ENCODE data around the gene UPP2. TPM values are rescaled to one million over a fixed set of nuclear protein-coding genes. Genes with fewer than 3 reads are reported as not detected.

Gene UPP2
- total and polyA plus RNA-seq, 2 of the 13 experiments (the other 11 are each of a cell fraction or from before 2014, with no cell fraction given) = 0.07 to 0.28 TPM

DNA sequence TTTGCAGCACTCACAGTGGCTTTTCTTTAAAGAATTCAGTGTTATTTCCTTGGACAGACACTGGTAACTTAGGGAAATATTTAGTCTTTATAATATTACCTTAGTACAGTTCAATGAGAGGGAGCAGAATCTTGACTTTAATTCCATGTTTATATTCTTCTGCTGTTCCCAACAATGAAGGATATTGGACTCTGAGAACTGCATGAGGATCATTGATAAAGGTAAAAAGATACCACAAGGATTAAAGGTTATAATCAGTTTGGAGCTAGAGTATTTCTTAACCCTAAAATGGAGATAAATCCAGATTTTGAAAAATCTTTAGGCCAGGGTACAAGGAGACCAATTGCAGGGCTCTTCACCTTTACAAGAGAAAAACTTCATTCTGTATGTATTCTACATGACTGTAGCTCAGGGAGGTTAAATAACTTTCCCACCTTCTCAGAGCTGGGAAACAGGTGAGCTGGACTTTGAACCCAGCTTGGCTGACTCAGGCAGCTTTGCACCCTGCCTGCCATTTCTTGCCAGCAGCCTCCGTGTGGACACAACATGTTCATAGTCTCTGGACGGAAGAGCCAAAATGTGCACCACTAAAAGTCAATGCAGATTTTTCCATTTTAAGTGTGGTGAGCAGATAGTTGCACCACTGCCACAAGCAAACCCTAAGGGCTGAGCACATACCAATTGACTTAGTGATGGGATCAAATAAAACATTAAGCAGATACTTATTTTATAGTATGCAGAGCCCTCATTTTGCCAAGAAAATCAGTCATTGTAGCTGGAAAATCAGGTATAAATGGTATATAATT is 26.7 kb downstream of the UPP2 start (continued):
- TF ChIP-seq, protein P1, sequence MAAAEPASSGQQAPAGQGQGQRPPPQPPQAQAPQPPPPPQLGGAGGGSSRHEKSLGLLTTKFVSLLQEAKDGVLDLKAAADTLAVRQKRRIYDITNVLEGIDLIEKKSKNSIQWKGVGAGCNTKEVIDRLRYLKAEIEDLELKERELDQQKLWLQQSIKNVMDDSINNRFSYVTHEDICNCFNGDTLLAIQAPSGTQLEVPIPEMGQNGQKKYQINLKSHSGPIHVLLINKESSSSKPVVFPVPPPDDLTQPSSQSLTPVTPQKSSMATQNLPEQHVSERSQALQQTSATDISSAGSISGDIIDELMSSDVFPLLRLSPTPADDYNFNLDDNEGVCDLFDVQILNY (CRISPR knock-in tag; conservative IDR thresholded peaks at IDR 0.05) = no peak
- TF ChIP-seq MED8 (CRISPR knock-in tag; IDR thresholded peaks at IDR 0.05; ENCODE audit: insufficient replicate concordance) (no peak), ZNF773 (CRISPR knock-in tag; IDR thresholded peaks at IDR 0.05; ENCODE audit: borderline replicate concordance) (no peak), DNMT3B (CRISPR knock-in tag; conservative IDR thresholded peaks at IDR 0.05) (no peak; the same call in 1 of the 2 replicates), NONO (IDR thresholded peaks at IDR 0.05) (no peak), NONO (CRISPR knock-in tag; conservative IDR thresholded peaks at IDR 0.05) (no peak), ZNF737 (CRISPR knock-in tag; IDR thresholded peaks at IDR 0.05; ENCODE audit: borderline replicate concordance) (no peak), SRY (CRISPR knock-in tag; IDR thresholded peaks at IDR 0.05) (no peak), ZNF317 (CRISPR knock-in tag; IDR thresholded peaks at IDR 0.05) (peak; percentile 48; the same call in 1 of the 2 replicates), NCOA1 (CRISPR knock-in tag; IDR thresholded peaks at IDR 0.05) (no peak), ZNF777 (CRISPR knock-in tag; IDR thresholded peaks at IDR 0.05) (no peak), IKZF4 (CRISPR knock-in tag; IDR thresholded peaks at IDR 0.05; ENCODE audit: borderline replicate concordance, low read depth, not compliant biosample characterization) (no peak), SMAD1 (CRISPR knock-in tag; IDR thresholded peaks at IDR 0.05; ENCODE audit: borderline replicate concordance, low read depth) (no peak), ZNF614 (CRISPR knock-in tag; IDR thresholded peaks at IDR 0.05; ENCODE audit: borderline replicate concordance) (peak; percentile 92; the same call in 1 of the 2 replicates), ZNF256 (CRISPR knock-in tag; conservative IDR thresholded peaks at IDR 0.05) (no peak; the same call in 1 of the 2 replicates)
- TF ChIP-seq, protein P2, sequence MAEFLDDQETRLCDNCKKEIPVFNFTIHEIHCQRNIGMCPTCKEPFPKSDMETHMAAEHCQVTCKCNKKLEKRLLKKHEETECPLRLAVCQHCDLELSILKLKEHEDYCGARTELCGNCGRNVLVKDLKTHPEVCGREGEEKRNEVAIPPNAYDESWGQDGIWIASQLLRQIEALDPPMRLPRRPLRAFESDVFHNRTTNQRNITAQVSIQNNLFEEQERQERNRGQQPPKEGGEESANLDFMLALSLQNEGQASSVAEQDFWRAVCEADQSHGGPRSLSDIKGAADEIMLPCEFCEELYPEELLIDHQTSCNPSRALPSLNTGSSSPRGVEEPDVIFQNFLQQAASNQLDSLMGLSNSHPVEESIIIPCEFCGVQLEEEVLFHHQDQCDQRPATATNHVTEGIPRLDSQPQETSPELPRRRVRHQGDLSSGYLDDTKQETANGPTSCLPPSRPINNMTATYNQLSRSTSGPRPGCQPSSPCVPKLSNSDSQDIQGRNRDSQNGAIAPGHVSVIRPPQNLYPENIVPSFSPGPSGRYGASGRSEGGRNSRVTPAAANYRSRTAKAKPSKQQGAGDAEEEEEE (CRISPR knock-in tag; IDR thresholded peaks at IDR 0.05; ENCODE audit: borderline replicate concordance) = no peak
- TF ChIP-seq, protein P3, sequence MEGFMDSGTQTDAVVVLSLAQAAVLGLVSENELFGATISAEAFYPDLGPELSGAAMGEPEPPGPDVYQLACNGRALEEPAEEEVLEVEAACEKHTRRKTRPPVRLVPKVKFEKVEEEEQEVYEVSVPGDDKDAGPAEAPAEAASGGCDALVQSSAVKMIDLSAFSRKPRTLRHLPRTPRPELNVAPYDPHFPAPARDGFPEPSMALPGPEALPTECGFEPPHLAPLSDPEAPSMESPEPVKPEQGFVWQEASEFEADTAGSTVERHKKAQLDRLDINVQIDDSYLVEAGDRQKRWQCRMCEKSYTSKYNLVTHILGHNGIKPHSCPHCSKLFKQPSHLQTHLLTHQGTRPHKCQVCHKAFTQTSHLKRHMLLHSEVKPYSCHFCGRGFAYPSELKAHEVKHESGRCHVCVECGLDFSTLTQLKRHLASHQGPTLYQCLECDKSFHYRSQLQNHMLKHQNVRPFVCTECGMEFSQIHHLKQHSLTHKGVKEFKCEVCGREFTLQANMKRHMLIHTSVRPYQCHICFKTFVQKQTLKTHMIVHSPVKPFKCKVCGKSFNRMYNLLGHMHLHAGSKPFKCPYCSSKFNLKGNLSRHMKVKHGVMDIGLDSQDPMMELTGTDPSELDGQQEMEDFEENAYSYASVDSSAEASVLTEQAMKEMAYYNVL (CRISPR knock-in tag; IDR thresholded peaks at IDR 0.05; ENCODE audit: borderline replicate concordance) = peak; percentile 49; the same call in 1 of the 2 replicates
- TF ChIP-seq, protein P4, sequence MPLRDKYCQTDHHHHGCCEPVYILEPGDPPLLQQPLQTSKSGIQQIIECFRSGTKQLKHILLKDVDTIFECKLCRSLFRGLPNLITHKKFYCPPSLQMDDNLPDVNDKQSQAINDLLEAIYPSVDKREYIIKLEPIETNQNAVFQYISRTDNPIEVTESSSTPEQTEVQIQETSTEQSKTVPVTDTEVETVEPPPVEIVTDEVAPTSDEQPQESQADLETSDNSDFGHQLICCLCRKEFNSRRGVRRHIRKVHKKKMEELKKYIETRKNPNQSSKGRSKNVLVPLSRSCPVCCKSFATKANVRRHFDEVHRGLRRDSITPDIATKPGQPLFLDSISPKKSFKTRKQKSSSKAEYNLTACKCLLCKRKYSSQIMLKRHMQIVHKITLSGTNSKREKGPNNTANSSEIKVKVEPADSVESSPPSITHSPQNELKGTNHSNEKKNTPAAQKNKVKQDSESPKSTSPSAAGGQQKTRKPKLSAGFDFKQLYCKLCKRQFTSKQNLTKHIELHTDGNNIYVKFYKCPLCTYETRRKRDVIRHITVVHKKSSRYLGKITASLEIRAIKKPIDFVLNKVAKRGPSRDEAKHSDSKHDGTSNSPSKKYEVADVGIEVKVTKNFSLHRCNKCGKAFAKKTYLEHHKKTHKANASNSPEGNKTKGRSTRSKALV (CRISPR knock-in tag; IDR thresholded peaks at IDR 0.05) = no peak
- TF ChIP-seq, protein P5, sequence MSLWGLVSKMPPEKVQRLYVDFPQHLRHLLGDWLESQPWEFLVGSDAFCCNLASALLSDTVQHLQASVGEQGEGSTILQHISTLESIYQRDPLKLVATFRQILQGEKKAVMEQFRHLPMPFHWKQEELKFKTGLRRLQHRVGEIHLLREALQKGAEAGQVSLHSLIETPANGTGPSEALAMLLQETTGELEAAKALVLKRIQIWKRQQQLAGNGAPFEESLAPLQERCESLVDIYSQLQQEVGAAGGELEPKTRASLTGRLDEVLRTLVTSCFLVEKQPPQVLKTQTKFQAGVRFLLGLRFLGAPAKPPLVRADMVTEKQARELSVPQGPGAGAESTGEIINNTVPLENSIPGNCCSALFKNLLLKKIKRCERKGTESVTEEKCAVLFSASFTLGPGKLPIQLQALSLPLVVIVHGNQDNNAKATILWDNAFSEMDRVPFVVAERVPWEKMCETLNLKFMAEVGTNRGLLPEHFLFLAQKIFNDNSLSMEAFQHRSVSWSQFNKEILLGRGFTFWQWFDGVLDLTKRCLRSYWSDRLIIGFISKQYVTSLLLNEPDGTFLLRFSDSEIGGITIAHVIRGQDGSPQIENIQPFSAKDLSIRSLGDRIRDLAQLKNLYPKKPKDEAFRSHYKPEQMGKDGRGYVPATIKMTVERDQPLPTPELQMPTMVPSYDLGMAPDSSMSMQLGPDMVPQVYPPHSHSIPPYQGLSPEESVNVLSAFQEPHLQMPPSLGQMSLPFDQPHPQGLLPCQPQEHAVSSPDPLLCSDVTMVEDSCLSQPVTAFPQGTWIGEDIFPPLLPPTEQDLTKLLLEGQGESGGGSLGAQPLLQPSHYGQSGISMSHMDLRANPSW (CRISPR knock-in tag; IDR thresholded peaks at IDR 0.05; ENCODE audit: borderline replicate concordance) = no peak
